GM03348 (cell line): ENCODE measurements around the gene EMC9.

ENCODE experiments used
- DNase-seq: peaks from one replicate; pipeline ENCODE4 v3.0.0; 2012; ENCODE audit warnings: low spot score

Gene EMC9

DNA sequence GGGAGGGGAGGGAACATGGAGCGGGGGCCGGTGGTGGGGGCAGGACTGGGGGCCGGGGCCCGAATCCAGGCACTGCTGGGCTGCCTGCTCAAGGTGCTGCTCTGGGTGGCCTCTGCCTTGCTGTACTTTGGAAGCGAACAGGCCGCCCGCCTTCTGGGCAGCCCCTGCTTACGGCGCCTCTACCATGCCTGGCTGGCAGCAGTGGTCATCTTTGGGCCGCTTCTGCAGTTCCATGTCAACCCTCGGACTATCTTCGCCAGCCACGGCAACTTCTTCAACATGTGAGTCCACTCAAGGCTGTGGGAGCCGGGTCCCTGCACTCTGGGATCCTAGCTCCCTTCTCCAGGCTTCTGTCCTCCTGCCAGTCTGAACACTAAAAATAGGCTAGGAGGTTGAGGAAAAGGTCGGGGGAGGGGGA lies 9.8 kb downstream of the EMC9 start:
- no peak for DNase-seq

GRCh38 chr14:24130717-24131548 lies 10.5 kb downstream of the EMC9 start:
- DNase-seq: no peak

- DNase-seq: no peak
Measured at GRCh38 chr14:24130380-24130716, 11.0 kb downstream of the EMC9 start, which contains the start of gene FITM1. TSS of gene FITM1 (plus strand) at chr14:24130659. CDS start at chr14:24131564, 905 bp downstream.

DNA sequence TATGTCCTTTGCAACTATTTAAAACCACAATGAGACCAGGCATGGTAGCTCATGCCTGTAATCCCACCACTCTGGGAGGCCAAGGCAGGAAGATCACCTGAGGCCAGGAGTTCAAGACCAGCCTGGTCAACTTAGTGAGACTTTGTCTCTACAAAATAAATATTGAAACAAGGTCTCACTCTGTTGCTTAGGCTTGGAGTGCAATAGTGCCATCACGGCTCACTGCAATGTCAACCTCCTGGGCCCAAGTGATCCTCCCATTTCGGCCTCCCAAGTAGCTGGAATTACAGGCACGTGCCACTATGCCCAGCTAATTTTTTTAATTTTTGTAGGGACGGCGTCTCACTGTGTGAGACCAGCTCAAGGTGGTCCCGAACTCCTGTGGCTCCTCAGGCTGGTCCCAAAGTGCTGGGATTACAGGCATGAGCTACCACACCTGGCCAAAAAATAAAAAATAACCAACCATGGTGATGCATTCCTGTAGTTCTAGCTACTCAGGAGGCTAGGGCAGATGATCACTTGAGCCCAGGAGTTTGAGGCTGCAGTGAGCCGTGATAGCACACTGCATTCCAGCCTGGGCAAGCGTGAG lies 11.9 kb downstream of the EMC9 start:
- no peak for DNase-seq

- DNase-seq: no peak
Measured at GRCh38 chr14:24127673-24128072, 13.7 kb downstream of the EMC9 start.

DNA sequence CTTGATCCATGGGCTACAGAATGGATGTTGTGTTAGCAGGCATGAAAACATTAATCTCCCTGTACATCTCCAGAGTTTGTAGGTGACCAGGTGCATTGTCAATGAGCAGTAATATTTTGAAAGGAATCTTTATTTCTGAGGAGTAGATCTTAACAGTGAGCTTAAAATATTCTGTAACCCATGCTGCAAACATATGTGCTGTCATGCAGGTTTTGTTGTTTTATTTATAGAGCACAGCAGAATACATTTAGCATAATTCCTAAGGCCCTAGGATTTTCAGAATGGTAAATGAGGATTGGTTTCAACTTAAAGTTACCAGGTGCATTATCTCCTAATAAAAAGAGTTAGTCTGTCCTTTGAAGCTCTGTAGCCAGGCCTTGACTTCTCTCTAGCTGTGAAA lies 14.5 kb downstream of the EMC9 start:
- DNase-seq: no peak

DNA sequence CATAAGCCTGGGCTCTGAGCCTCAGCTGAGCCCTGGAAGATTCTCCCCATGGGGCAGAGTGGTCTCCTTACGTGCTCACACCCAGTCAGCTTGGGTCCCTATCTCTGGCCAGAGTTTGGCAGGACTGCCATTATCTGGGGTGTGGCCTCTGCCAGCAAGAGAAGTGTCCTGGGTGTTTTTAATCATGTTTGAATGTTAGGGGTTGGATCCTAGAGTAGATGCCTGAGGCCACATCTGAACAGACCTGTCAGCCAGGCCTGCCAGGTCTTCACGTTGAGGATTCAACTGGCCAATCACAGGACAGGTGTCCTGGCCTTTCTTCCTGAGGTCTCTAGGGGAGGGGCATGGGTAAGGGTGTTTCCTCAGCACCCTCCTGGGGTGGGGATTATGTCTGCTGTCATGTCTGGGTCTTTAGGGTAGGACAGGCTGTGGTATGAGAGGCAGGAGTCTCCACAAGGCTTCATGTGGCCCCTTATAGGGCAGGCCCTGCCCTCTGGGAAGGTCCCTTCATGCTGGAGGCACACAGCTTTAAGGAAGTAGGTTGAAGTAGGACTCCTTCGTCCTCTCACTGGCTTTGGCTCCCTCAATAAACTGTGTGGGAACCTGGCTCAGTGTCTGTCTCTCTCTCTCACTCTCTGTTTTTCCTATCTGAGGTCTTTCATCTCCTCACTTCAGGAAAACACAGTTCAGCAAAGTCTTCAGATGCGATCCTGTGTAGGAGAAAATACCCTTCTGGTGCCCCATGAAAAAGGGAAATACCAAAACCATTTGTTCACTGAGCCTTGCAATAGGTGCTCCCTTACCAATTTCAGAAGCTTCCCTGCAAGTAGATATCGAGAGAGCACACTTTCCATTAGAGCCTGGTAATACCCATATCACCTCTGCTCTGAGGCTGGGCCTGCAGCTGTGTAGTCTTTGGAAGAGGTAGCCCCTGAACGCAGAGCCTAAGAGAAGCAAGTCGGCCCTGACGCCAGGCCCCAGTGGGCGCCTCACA lies 17.7 kb downstream of the EMC9 start:
- DNase-seq: no peak

GRCh38 chr14:24122898-24123297 lies 18.5 kb downstream of the EMC9 start:
- DNase-seq: no peak

GRCh38 chr14:24122416-24122815 lies 19.0 kb downstream of the EMC9 start:
- no peak for DNase-seq

GRCh38 chr14:24121210-24121609 lies 20.2 kb downstream of the EMC9 start:
- DNase-seq: no peak

- no peak for DNase-seq
Measured at GRCh38 chr14:24119691-24120090, 21.7 kb downstream of the EMC9 start.

- no peak for DNase-seq
Measured at GRCh38 chr14:24117179-24117578, 24.2 kb downstream of the EMC9 start.

DNA sequence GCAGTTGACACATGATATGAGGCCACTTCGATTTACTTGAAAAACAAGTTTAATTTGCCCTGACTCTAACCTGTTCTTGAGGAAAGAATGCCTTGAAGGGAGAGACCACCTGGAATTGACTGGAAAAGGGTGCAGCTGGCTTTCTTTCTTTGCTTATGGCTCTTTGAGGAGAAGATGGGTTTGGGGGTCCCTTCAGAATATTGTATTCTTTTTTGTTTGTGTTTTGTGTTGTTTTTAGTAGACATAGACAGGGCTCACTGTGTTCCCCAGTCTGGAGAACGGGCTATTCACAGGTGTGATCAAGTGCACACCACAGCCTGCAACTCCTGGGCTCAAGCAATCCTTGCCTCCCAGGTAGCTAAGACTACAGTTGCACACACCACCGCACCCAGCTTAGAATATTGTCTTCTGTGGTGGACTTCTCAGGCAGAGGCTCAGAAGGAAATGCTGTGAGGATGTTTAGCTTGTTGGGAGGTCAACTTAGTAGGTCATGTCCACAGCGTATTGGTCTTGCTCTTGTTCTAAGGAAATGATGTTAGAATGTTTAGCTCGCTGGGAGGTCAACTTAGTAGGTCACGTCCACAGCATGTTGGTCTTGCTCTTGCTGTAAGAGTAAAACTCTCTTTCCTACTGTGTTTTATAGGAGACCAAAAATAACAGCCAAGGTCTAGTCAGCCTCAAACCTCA lies 25.1 kb downstream of the EMC9 start:
- no peak for DNase-seq

- no peak for DNase-seq
Measured at GRCh38 chr14:24115422-24116127, 25.8 kb downstream of the EMC9 start.

DNA sequence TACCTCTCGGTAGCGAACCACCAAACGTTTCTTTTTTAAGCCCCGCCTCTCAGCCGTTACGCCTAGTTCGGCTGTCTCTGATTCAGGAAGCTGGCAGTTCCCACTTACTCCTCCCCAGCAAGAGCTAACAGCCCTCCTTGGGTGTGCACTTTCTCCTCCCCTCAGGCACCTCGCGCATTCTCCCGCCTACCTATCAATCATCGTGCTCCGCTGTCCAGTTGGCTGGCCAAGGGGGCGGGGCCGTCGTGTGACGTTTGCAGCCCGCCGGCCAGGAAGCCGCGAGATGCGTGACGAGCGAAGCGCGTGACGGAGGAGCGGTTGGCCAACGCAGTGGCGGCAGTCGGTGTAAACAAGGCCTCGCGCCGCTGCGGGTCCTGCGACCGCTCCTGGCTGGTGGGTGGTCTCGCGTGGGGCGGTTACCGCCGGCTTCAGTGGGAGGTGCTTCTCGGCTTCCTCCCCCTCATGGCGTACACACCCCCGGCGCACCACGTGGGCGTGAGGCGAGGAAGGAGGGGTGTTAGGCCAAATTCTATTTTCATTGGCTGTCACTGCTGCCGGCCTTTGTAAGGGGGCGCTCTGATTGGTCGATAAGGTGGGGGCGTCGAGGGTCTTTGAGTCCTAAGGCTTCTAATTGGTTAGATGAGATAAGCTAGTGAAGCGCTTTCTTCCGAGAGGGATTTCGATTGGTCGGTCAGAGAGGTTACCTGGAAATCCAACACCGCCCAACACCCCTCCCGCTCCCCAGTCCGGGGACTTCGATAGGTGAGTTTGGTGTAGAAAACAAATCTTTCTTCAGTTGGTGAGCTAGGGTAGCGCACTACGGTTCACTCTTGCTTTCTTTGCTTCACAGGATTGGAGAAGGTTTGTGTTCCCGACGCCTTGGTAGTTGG lies 26.6 kb downstream of the EMC9 start, which contains the start of the genes DCAF11 and NRL:
TSS of gene DCAF11 (plus strand) at position 246 of the 890 bp plus-strand sequence. CDS start 818 bp downstream, outside the sequence.
TSS of gene NRL (minus strand) at position 418 of the 890 bp plus-strand sequence. CDS start 32,101 bp downstream, outside the sequence.
- peak; percentile 97 for DNase-seq

GRCh38 chr14:24113801-24114531 lies 27.4 kb downstream of the EMC9 start:
- DNase-seq: peak; percentile 86

- DNase-seq: no peak
Measured at GRCh38 chr14:24113379-24113800, 28.0 kb downstream of the EMC9 start.

GRCh38 chr14:24110523-24110922 lies 30.9 kb downstream of the EMC9 start:
- DNase-seq: no peak

- DNase-seq: no peak
Measured at GRCh38 chr14:24110060-24110459, 31.3 kb downstream of the EMC9 start.
